ENCODE data around the gene HCN2.

DNA sequence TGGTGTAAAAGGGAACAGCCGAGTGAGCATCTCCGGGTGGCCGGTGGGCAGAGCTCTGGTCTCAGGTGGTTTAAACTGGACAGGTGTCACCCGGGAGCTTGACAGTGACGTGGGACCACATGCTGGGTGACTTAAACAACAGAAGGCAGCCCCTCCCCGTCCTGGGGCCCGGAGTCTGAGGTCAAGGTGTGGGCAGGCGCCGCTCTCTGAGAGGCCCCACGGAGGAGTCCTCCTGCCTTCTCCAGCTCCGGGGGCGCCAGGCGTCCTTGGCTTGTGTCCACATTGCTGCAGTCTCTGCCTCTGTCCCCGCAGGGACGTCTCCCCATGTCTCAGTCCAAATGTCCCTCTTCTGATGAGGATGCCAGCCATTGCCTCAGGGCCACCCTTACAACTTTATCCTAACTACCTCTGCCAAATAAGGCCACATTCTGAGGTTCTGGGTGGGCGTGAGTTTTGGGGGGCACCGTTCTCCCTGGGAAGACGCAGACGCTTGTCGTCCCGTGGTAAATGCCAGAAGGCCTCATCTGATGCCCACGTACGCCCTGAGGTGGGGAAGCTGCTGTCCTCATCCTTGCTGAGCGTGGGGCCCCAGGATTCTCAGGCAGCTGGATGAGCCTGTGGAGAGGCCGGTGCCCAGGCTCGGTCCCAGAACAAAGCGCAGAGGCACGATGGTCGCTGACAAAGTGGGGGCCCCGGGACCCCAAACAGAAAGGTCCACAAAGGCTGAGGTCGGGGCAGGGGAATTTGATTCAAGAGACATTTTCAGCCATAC lies 32.9 kb upstream of the HCN2 start:
- TF ChIP-seq POLR2A (IDR thresholded peaks at IDR 0.05): no peak
- TF ChIP-seq, protein P1, sequence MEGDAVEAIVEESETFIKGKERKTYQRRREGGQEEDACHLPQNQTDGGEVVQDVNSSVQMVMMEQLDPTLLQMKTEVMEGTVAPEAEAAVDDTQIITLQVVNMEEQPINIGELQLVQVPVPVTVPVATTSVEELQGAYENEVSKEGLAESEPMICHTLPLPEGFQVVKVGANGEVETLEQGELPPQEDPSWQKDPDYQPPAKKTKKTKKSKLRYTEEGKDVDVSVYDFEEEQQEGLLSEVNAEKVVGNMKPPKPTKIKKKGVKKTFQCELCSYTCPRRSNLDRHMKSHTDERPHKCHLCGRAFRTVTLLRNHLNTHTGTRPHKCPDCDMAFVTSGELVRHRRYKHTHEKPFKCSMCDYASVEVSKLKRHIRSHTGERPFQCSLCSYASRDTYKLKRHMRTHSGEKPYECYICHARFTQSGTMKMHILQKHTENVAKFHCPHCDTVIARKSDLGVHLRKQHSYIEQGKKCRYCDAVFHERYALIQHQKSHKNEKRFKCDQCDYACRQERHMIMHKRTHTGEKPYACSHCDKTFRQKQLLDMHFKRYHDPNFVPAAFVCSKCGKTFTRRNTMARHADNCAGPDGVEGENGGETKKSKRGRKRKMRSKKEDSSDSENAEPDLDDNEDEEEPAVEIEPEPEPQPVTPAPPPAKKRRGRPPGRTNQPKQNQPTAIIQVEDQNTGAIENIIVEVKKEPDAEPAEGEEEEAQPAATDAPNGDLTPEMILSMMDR (IDR thresholded peaks at IDR 0.05): no peak
